ENCODE measurements around the gene PRICKLE3. TPM values are rescaled to one million over a fixed set of nuclear protein-coding genes. Genes with fewer than 3 reads are reported as not detected.

The PRICKLE3 gene
- total and polyA plus RNA-seq, 2 experiments from 2014 or later, result 4.7 to 13.7 TPM

GRCh38 chrX:49232525-49232924 is 46.4 kb upstream of the PRICKLE3 start (continued):
- TF ChIP-seq POLR2AphosphoS5 (IDR thresholded peaks at IDR 0.05; ENCODE audit: low read depth) (no peak), NANOG (IDR thresholded peaks at IDR 0.05; ENCODE audit: borderline replicate concordance) (no peak), REST (IDR thresholded peaks at IDR 0.05; ENCODE audit: unreplicated experiment) (no peak), STAT1 (IDR thresholded peaks at IDR 0.05; ENCODE audit: unreplicated experiment) (no peak), EZH2 (IDR thresholded peaks at IDR 0.05; ENCODE audit: low read depth, unreplicated experiment) (no peak), ETS1 (IDR thresholded peaks at IDR 0.05) (no peak)

- H3K9me2 ChIP-seq (ENCODE audit: insufficient read depth), result no peaks in the 10 kb centered on the region
- DNase-seq (ENCODE audit: low spot score), result no peak
- H3K4me3 ChIP-seq, result no peak overlapping the region
- no peaks in the 10 kb centered on the region for H3K9me3 Mint-ChIP-seq
- no peaks in the 10 kb centered on the region for H3K79me2 ChIP-seq (replicated peaks; ENCODE audit: insufficient read depth)
- no peaks in the 10 kb centered on the region; the same call in 2 of the 3 replicates for H3K36me3 Mint-ChIP-seq (ENCODE audit: low read depth)
- H3K4me1 Mint-ChIP-seq, result peaks cover 8% of the 10 kb centered on the region; the same call in 2 of the 3 replicates
- H2AFZ ChIP-seq, result no peak overlapping the region
- peaks cover 9% of the 10 kb centered on the region for H3K27me3 Mint-ChIP-seq (ENCODE audit: insufficient read depth, low read depth, poor library complexity)
- no peaks in the 10 kb centered on the region for H3K4me1 ChIP-seq (ENCODE audit: insufficient read depth)
- H4K20me1 ChIP-seq (replicated peaks; ENCODE audit: insufficient read depth), result no peaks in the 10 kb centered on the region
- H3K4me3 Mint-ChIP-seq, result peak overlapping the region; percentile 79
- no peak overlapping the region for H3K27ac ChIP-seq (ENCODE audit: low read depth)
- no peaks in the 10 kb centered on the region for H3F3A ChIP-seq (replicated peaks; ENCODE audit: low read depth)
- H3K27me3 ChIP-seq (ENCODE audit: insufficient read depth), result no peaks in the 10 kb centered on the region
- H3K4me2 ChIP-seq, result 0 out of 2 replicates have a peak overlapping the region, but pooled peaks have one; percentile 81
- H3K27ac Mint-ChIP-seq, result no peak overlapping the region; the same call in 1 of the 2 replicates
- no peaks in the 10 kb centered on the region for H3K36me3 ChIP-seq (ENCODE audit: insufficient read depth)
- TF ChIP-seq EZH2 (IDR thresholded peaks at IDR 0.05; ENCODE audit: low read depth, unreplicated experiment) (no peak), STAT1 (IDR thresholded peaks at IDR 0.05; ENCODE audit: unreplicated experiment) (no peak), REST (IDR thresholded peaks at IDR 0.05; ENCODE audit: unreplicated experiment) (no peak), CREB1 (CRISPR knock-in tag; IDR thresholded peaks at IDR 0.05; ENCODE audit: low read depth) (no peak), CTCF (conservative IDR thresholded peaks at IDR 0.05; ENCODE audit: low read depth in 2 of 2) (no peak), POLR2AphosphoS5 (IDR thresholded peaks at IDR 0.05; ENCODE audit: low read depth) (no peak), EZH2phosphoT487 (IDR thresholded peaks at IDR 0.05; ENCODE audit: unreplicated experiment) (no peak), NANOG (IDR thresholded peaks at IDR 0.05; ENCODE audit: borderline replicate concordance) (no peak)
- no peak for ATAC-seq
Observed at GRCh38 chrX:49231333-49232000, 45.3 kb upstream of the PRICKLE3 start.
